Naive thymus-derived CD8-positive, alpha-beta T cell (primary cell): ENCODE results near the gene ASAP3. TPM values are rescaled to one million over a fixed set of nuclear protein-coding genes. Genes with fewer than 3 reads are reported as not detected.
"Not testable (repeated sequence)": the region's sequence is repeated elsewhere in the genome, so short reads cannot be mapped to it uniquely, and the experiment has no call there.

Source experiments
- ATAC-seq, 2 donors: fragments of 150-1000 bp; cut with Tn5 transposase in 1 of 2; sonication (Bioruptor Pico), chemical (Tn5 transposase) in 1 of 2; 1 replicate in 1 of 2; 2 replicates in 1 of 2; pipeline ENCODE4 v1.10.0; 2021; ENCODE audit warnings: mild to moderate bottlenecking in 2 of 2, moderate library complexity in 2 of 2
- POLR2A ChIA-PET: fragments of 350-600 bp; sonication (Branson Sonifier 250); formaldehyde crosslinking; loops from one replicate; lab custom pipeline; 2021; ENCODE audit warnings: antibody characterized with exemption; lab: Charles Lee
- DNase-seq, 10 donors: peaks; one replicate each; pipeline versions ENCODE4 v3.0.0 to v3.0.0-alpha.2; 2020 to 2022
- H3K27ac Mint-ChIP-seq, 10 donors: one replicate each; pipeline ENCODE4 v1.8.0; 2020 to 2022; ENCODE audit warnings: mild to moderate bottlenecking in 10 of 10, mixed read lengths in 10 of 10, moderate library complexity in 4 of 10, inconsistent platforms in 1 of 10
- H3K27me3 Mint-ChIP-seq, 5 donors: one replicate each; pipeline ENCODE4 v1.8.0; 2021 to 2022; ENCODE audit warnings: mixed read lengths in 5 of 5
- H3K36me3 Mint-ChIP-seq, 3 donors: one replicate each; pipeline ENCODE4 v1.8.0; 2020 to 2022; ENCODE audit warnings: mixed read lengths in 3 of 3, mild to moderate bottlenecking in 2 of 3, inconsistent platforms in 1 of 3
- H3K4me1 Mint-ChIP-seq, 4 donors: one replicate each; pipeline ENCODE4 v1.8.0; 2021 to 2022; ENCODE audit warnings: mixed read lengths in 4 of 4
- H3K4me3 Mint-ChIP-seq, 10 donors: one replicate each; pipeline ENCODE4 v1.8.0; 2020 to 2022; ENCODE audit warnings: mild to moderate bottlenecking in 10 of 10, mixed read lengths in 10 of 10, moderate library complexity in 6 of 10, inconsistent platforms in 1 of 10
- H3K9me3 Mint-ChIP-seq, 9 donors: one replicate each; pipeline ENCODE4 v1.8.0; 2020 to 2022; ENCODE audit warnings: mixed read lengths in 9 of 9, mild to moderate bottlenecking in 3 of 9, inconsistent platforms in 1 of 9, moderate library complexity in 1 of 9
- polyA plus RNA-seq, 3 donors: library from polyadenylated mRNA; unstranded; fragments of 300-500 nt; fragmentation: Illumina TruSeq; gene quantifications; one replicate each; pipeline ENCODE4 v1.2.3, GENCODE V29; 2021
- total RNA-seq, 8 experiments: library from RNA in 2 of 8; stranded (reverse) in 2 of 8; gene quantifications; one replicate each; pipeline ENCODE4 v1.2.3 and lab custom pipeline; 2021 to 2026

ASAP3 gene
- total and polyA plus RNA-seq, 5 experiments from 2014 or later: 0.61 to 2.5 (median 1.2) TPM

DNA sequence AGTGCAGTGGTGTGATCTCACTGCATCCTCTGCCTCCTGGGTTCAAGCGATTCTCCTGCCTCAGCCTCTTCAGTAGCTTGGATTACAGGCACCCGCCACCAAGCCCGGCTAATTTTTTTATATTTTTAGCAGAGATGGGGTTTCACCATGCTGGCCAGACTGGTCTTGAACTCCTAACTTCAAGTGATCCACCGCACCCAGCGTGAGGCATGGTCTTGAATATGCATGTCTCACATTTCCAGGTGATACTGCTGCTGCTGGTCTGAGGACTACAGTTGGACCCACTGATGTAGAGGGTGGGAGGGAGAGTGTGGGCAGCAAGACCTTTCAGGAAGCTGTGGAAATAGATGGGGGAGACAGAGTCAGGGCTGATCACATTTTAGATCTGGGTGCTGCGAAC is 21.9 kb upstream of the ASAP3 start:
- Mint-ChIP-seq H3K27ac (no peak overlapping the region), H3K4me1 (no peaks in the 10 kb centered on the region), H3K9me3 (no peaks in the 10 kb centered on the region), H3K36me3 (no peaks in the 10 kb centered on the region), H3K4me3 (no peak overlapping the region), H3K27me3 (no peaks in the 10 kb centered on the region)
- no peak for DNase-seq
- ATAC-seq: no peak
- POLR2A ChIA-PET: no interaction called here

- ATAC-seq, H3K4me1 Mint-ChIP-seq, H3K27me3 Mint-ChIP-seq, H3K36me3 Mint-ChIP-seq, POLR2A ChIA-PET, H3K9me3 Mint-ChIP-seq, H3K4me3 Mint-ChIP-seq, DNase-seq, H3K27ac Mint-ChIP-seq: not testable (repeated sequence)
Measured at GRCh38 chr1:23504156-23504555, 20.2 kb upstream of the ASAP3 start.

DNA sequence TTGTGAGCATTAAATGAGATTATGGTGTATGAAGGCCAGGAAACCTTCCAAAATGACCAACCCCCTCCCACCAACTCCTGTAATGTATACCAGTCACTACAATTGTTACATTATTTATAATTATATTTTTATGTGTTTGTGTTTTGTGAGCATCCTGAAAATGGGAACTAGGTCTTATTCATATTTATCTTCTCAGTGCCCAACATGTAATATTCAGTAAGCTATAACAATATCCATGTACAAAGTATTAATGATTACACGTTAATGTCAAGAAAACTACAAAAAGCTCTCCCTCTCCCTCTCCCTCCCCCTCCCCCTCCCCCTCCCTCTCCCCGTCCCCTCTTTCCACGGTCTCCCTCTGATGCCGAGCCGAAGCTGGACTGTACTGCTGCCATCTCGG is 19.0 kb upstream of the ASAP3 start:
- no peak for DNase-seq
- Mint-ChIP-seq H3K27me3 (no peaks in the 10 kb centered on the region), H3K36me3 (no peaks in the 10 kb centered on the region), H3K9me3 (no peaks in the 10 kb centered on the region), H3K4me3 (no peak overlapping the region), H3K4me1 (peaks cover 0 to 3% (median 0%) of the 10 kb centered on the region in 4 donors), H3K27ac (no peak overlapping the region)
- no peak for ATAC-seq
- POLR2A ChIA-PET: no interaction called here

GRCh38 chr1:23500466-23500865 is 16.5 kb upstream of the ASAP3 start:
- no peak for DNase-seq
- POLR2A ChIA-PET: no interaction called here
- Mint-ChIP-seq H3K27ac (no peak overlapping the region), H3K4me3 (no peak overlapping the region), H3K27me3 (no peaks in the 10 kb centered on the region), H3K36me3 (no peaks in the 10 kb centered on the region), H3K9me3 (no peaks in the 10 kb centered on the region), H3K4me1 (peaks cover 0 to 9% (median 0%) of the 10 kb centered on the region in 4 donors)
- no peak for ATAC-seq

GRCh38 chr1:23497777-23498439 is 13.9 kb upstream of the ASAP3 start:
- H3K36me3 Mint-ChIP-seq: no peaks in the 10 kb centered on the region
- H3K27me3 Mint-ChIP-seq: peaks cover 0 to 3% (median 0%) of the 10 kb centered on the region in 5 donors
- H3K9me3 Mint-ChIP-seq: no peaks in the 10 kb centered on the region
- H3K4me3 Mint-ChIP-seq: no peak overlapping the region
- ATAC-seq: no peak
- no peak for DNase-seq
- no peak overlapping the region for H3K27ac Mint-ChIP-seq
- POLR2A ChIA-PET: interaction anchor here (1.0 to 3.9 kb wide), 7 partner anchors 27 to 124 kb away, joined by 3 to 32 read pairs (median 10); partner anchors contain the start of gene E2F2
- H3K4me1 Mint-ChIP-seq: peaks cover 0 to 9% (median 0%) of the 10 kb centered on the region in 4 donors

DNA sequence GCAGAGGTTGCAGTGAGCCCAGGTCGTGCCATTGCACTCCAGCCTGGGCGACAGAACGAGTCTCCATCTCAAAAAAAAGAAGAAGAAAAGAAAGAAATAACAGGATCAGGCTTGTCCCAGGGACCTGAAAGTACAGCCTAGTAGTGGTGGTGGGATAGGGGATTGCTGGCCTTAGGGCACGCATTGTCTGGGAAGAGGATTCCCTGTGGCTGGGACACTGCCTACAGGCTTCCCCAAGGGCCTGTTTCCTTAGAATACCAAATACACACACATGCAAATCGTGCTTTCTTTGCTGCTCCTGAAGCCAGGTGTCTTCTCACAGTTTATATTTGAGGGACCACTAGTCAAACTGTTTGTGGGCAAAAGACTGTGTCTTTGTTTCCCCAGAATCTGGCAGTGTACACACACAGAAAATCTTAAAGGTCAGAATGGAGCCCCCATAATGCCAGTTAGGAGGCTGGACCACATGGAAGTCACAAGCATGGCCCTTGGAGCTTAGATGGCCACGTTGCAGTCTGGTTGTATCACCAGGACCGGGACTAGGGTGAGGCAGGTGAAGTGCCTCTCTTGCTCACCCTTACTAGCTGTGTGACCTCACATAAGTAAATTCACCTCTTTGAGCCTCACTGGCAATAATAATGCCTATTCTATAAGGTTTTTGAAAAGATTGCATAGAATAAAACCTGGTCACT is 12.7 kb upstream of the ASAP3 start:
- Mint-ChIP-seq H3K27me3 (peaks cover 0 to 4% (median 2%) of the 10 kb centered on the region in 5 donors), H3K27ac (no peak overlapping the region), H3K9me3 (no peaks in the 10 kb centered on the region), H3K4me3 (no peak overlapping the region), H3K4me1 (peaks cover 0 to 9% (median 0%) of the 10 kb centered on the region in 4 donors), H3K36me3 (no peaks in the 10 kb centered on the region)
- no peak for DNase-seq
- POLR2A ChIA-PET: interaction anchor here (0.6 to 3.9 kb wide), 11 partner anchors 12 to 131 kb away, joined by 3 to 32 read pairs (median 5); partner anchors contain the start of genes ASAP3 and E2F2
- ATAC-seq: no peak

DNA sequence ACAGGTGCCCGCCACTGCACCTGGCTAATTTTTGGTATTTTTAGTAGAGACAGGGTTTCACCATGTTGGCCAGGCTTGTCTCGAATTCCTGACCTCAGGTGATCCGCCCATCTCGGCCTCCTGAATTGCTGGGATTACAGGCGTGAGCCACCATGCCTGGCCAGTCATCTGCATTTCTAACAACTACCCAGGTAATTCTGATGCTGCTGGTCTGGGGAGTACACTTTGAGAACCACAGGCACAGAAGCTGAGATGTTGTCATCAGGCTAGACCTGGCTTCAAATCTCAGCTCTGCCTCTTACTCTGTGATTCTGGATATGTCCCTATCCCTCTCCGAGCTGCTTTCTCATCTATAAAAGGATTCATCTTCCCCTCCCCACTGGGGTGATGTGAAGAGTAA is 10.9 kb upstream of the ASAP3 start:
- not testable (repeated sequence) for H3K9me3 Mint-ChIP-seq, ATAC-seq, H3K27ac Mint-ChIP-seq, H3K4me3 Mint-ChIP-seq, DNase-seq, H3K36me3 Mint-ChIP-seq, H3K4me1 Mint-ChIP-seq
- peaks cover 0 to 17% (median 8%) of the 10 kb centered on the region in 5 donors for H3K27me3 Mint-ChIP-seq
- POLR2A ChIA-PET: interaction anchor here (1.1 to 3.4 kb wide), 2 partner anchors 35 to 40 kb away, joined by 3 to 19 read pairs; partner anchors contain the start of gene E2F2

- POLR2A ChIA-PET, DNase-seq, H3K36me3 Mint-ChIP-seq, H3K4me3 Mint-ChIP-seq, H3K4me1 Mint-ChIP-seq, ATAC-seq, H3K9me3 Mint-ChIP-seq, H3K27ac Mint-ChIP-seq: not testable (repeated sequence)
- H3K27me3 Mint-ChIP-seq: peaks cover 0 to 17% (median 8%) of the 10 kb centered on the region in 5 donors
Measured at GRCh38 chr1:23492776-23493175, 8.8 kb upstream of the ASAP3 start.

DNA sequence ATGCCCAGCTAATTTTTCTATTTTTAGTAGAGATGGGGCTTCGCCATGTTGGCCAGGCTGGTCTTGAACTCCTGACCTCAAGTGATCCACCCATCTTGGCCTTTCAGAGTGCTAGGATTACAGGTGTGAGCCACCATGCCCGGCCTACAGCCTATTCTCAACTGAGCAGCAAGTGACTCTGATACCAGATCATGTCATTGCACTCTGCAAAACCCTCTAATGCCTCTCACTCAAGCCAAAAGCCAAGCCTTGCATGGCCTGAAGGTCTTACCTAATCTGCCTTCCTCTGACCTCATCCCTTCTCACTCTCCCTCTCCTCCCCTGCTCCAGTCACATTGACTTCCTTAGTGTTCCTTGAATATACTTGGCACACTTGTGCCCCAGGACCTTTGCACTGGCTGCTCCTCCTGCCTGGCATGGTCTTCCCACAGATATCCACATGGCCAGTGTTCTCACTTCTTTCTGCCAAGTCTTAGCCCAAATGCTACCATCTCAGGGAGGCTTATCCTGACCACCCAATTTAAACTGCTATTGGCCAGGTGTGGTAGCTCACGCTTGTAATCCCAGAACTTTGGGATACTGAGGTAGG is 8.2 kb upstream of the ASAP3 start:
- H3K4me3 Mint-ChIP-seq: no peak overlapping the region
- H3K9me3 Mint-ChIP-seq: no peaks in the 10 kb centered on the region
- H3K4me1 Mint-ChIP-seq: peaks cover 0 to 2% (median 0%) of the 10 kb centered on the region in 4 donors

DNA sequence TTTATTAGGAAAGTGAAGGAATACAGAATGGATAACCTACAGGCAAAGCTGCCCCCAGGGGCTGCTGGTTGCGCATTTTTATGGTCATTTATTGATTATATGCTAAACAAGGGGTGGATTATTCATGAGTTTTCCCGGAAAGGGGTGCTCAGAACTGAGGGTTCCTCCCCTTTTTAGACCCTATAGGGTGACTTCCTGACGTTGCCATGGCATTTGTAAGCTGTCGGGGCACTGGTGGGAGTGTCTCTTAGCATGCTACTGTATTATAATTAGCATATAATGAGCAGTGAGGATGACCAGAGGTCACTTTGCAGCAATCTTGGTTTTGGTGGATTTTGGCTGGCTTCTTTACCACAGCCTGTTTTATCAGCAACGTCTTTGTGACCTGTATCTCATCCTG is 5.9 kb upstream of the ASAP3 start:
- POLR2A ChIA-PET: no interaction called here
- no peak for ATAC-seq
- H3K4me3 Mint-ChIP-seq: no peak overlapping the region
- H3K9me3 Mint-ChIP-seq: no peaks in the 10 kb centered on the region
- H3K27ac Mint-ChIP-seq: no peak overlapping the region
- H3K4me1 Mint-ChIP-seq: peaks cover 2 to 6% (median 3%) of the 10 kb centered on the region in 4 donors
- no peaks in the 10 kb centered on the region for H3K36me3 Mint-ChIP-seq
- DNase-seq: no peak
- H3K27me3 Mint-ChIP-seq: peaks cover 0 to 17% (median 9%) of the 10 kb centered on the region in 5 donors

More for the DNA sequence above, 8.2 kb upstream of the ASAP3 start:
- no peaks in the 10 kb centered on the region for H3K36me3 Mint-ChIP-seq
- no peak overlapping the region for H3K27ac Mint-ChIP-seq
- DNase-seq (no peak), ATAC-seq (no peak)
- peaks cover 0 to 17% (median 9%) of the 10 kb centered on the region in 5 donors for H3K27me3 Mint-ChIP-seq
- POLR2A ChIA-PET: no interaction called here

GRCh38 chr1:23485002-23485332 is 988 bp upstream of the ASAP3 start:
- ATAC-seq (no peak), DNase-seq (no peak)
- POLR2A ChIA-PET: interaction anchor here (0.6 to 2.0 kb wide), 12 partner anchors 11 to 207 kb away, joined by 3 to 15 read pairs (median 4); partner anchors contain the start of genes E2F2 and RPL11
- Mint-ChIP-seq H3K36me3 (no peaks in the 10 kb centered on the region), H3K9me3 (no peaks in the 10 kb centered on the region), H3K27me3 (peaks cover 0 to 9% (median 7%) of the 10 kb centered on the region in 5 donors), H3K4me3 (peak overlapping the region; percentile 84 to 95 (median 88)), H3K27ac (peak overlapping the region in 9 of 10 donors; percentile 16 to 89 (median 83)), H3K4me1 (peaks cover 13 to 20% (median 18%) of the 10 kb centered on the region in 4 donors)

DNA sequence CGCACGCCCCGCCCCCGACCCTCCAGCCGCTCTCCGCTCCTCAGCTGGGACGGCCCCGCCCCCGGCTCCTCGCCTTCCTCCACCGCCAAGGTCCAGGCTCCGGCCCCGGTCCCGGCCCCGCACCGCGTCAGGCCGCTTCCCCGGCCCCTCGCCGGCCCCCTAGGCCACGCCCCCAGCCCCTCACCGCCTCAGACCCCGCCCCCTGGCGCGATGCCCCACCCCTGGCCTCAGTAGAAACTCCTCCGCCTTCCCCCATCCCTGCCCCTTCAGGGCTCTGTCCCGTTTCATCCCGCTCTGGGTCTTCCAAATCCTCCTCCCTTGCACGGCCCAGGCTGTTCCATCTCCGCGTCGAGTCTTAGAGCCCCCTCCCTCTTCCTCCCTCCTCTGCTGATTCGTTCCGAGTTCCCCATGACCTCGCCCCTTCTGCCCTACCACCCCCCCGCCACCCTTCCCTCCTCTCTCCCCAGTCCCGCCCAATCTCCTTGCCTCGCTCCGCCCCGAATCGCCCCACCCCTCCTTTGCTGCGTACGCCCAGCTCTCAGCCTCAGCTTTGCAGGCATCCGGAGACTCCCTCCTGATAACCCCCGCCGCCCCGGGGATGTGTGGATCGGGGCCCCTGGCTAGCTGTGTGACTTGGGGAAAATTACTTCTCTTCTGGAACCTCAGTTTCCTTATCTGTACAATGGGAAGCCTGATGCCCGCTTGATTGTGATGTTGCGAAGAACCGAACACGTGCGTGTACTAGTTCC is 448 bp upstream of the ASAP3 start:
- DNase-seq (peak; percentile 85 to 95 (median 90)), ATAC-seq (peak; percentile 82 to 88)
- H3K4me1 Mint-ChIP-seq: peaks cover 13 to 20% (median 18%) of the 10 kb centered on the region in 4 donors
- peak overlapping the region in 9 of 10 donors; percentile 16 to 89 (median 85) for H3K27ac Mint-ChIP-seq
- H3K4me3 Mint-ChIP-seq: peak overlapping the region; percentile 84 to 95 (median 88)
- no peaks in the 10 kb centered on the region for H3K9me3 Mint-ChIP-seq
- POLR2A ChIA-PET: interaction anchor here (0.6 to 2.0 kb wide), 15 partner anchors 12 to 207 kb away, joined by 3 to 15 read pairs (median 5); partner anchors contain the start of genes E2F2, RPL11 and TCEA3
- peaks cover 0 to 9% (median 7%) of the 10 kb centered on the region in 5 donors for H3K27me3 Mint-ChIP-seq
- no peaks in the 10 kb centered on the region for H3K36me3 Mint-ChIP-seq
